Muscle layer of duodenum (tissue), 2 donors: ENCODE results near the gene SSH2.

ENCODE experiments used
- H3K27ac ChIP-seq: one replicate; pipeline ENCODE4 v1.7.0; 2013; ENCODE audit warnings: mild to moderate bottlenecking, low read length
- H3K27me3 ChIP-seq: one replicate; pipeline ENCODE4 v1.7.0; 2013; ENCODE audit warnings: low read depth, mild to moderate bottlenecking, control low read depth, low read length
- H3K36me3 ChIP-seq, 2 donors: one replicate each; pipeline ENCODE4 v1.7.0; 2013; ENCODE audit warnings: low read length in 2 of 2, control low read depth in 1 of 2, mild to moderate bottlenecking in 1 of 2; ENCODE audit not compliant: insufficient read depth in 2 of 2, control insufficient read depth in 1 of 2
- H3K4me1 ChIP-seq, 2 donors: one replicate each; pipeline ENCODE4 v1.7.0; 2013; ENCODE audit warnings: low read length in 2 of 2, mild to moderate bottlenecking in 2 of 2, control low read depth in 1 of 2, moderate library complexity in 1 of 2; ENCODE audit not compliant: insufficient read depth in 2 of 2, control insufficient read depth in 1 of 2
- H3K4me3 ChIP-seq, 2 donors: one replicate each; pipeline ENCODE4 v1.7.0; 2013; ENCODE audit warnings: low read length in 2 of 2, low read depth in 1 of 2, mild to moderate bottlenecking in 1 of 2
- H3K9me3 ChIP-seq, 2 donors: one replicate each; pipeline ENCODE4 v1.7.0; 2013; ENCODE audit warnings: low read length in 2 of 2, control low read depth in 1 of 2, mild to moderate bottlenecking in 1 of 2; ENCODE audit not compliant: control insufficient read depth in 1 of 2
- donor health status: healthy.

SSH2 gene

GRCh38 chr17:29620271-29620670 is 309.8 kb downstream of the SSH2 start:
- Histone ChIP-seq H3K27me3 (peaks cover 7% of the 10 kb centered on the region), H3K36me3 (no peaks in the 10 kb centered on the region), H3K4me1 (peaks cover 11 to 71% of the 10 kb centered on the region in 2 donors), H3K9me3 (no peaks in the 10 kb centered on the region), H3K4me3 (no peak overlapping the region), H3K27ac (no peak overlapping the region)

- Histone ChIP-seq H3K9me3 (no peaks in the 10 kb centered on the region), H3K4me1 (peaks cover 21 to 81% of the 10 kb centered on the region in 2 donors)
Observed at GRCh38 chr17:29619251-29619650, 310.8 kb downstream of the SSH2 start.

GRCh38 chr17:29618272-29619065 is 311.6 kb downstream of the SSH2 start:
- H3K27ac ChIP-seq: no peak overlapping the region
- H3K27me3 ChIP-seq: peaks cover 12% of the 10 kb centered on the region
- H3K36me3 ChIP-seq: no peaks in the 10 kb centered on the region
- peak overlapping the region in 1 of 2 donors; percentile 49 for H3K4me3 ChIP-seq
- peaks cover 27 to 89% of the 10 kb centered on the region in 2 donors for H3K4me1 ChIP-seq
- H3K9me3 ChIP-seq: no peaks in the 10 kb centered on the region

More at GRCh38 chr17:29619251-29619650, 310.8 kb downstream of the SSH2 start:
- H3K27ac ChIP-seq: no peak overlapping the region
- peaks cover 12% of the 10 kb centered on the region for H3K27me3 ChIP-seq
- H3K36me3 ChIP-seq: no peaks in the 10 kb centered on the region
- H3K4me3 ChIP-seq: no peak overlapping the region

- Histone ChIP-seq H3K4me1 (peaks cover 27 to 92% of the 10 kb centered on the region in 2 donors), H3K27me3 (peaks cover 12% of the 10 kb centered on the region), H3K27ac (no peak overlapping the region), H3K36me3 (no peaks in the 10 kb centered on the region), H3K9me3 (no peaks in the 10 kb centered on the region), H3K4me3 (peak overlapping the region; percentile 39 to 49)
Observed at GRCh38 chr17:29617481-29618271, 312.4 kb downstream of the SSH2 start.

- peaks cover 12% of the 10 kb centered on the region for H3K27me3 ChIP-seq
- H3K9me3 ChIP-seq: no peaks in the 10 kb centered on the region
- H3K36me3 ChIP-seq: no peaks in the 10 kb centered on the region
- H3K4me3 ChIP-seq: peak overlapping the region; percentile 39 to 49
- H3K4me1 ChIP-seq: peaks cover 27 to 87% of the 10 kb centered on the region in 2 donors
- no peak overlapping the region for H3K27ac ChIP-seq
Observed at GRCh38 chr17:29617125-29617480, 312.9 kb downstream of the SSH2 start.

- H3K27me3 ChIP-seq: peaks cover 12% of the 10 kb centered on the region
- H3K4me1 ChIP-seq: peaks cover 27 to 81% of the 10 kb centered on the region in 2 donors
- no peaks in the 10 kb centered on the region for H3K36me3 ChIP-seq
- H3K9me3 ChIP-seq: no peaks in the 10 kb centered on the region
- H3K4me3 ChIP-seq: peak overlapping the region; percentile 39 to 49
- no peak overlapping the region for H3K27ac ChIP-seq
Observed at GRCh38 chr17:29616300-29617048, 313.6 kb downstream of the SSH2 start.

GRCh38 chr17:29615492-29616299 is 314.3 kb downstream of the SSH2 start:
- H3K9me3 ChIP-seq: no peaks in the 10 kb centered on the region
- no peak overlapping the region for H3K27ac ChIP-seq
- H3K36me3 ChIP-seq: no peaks in the 10 kb centered on the region
- peak overlapping the region; percentile 21 to 49 for H3K4me3 ChIP-seq
- H3K4me1 ChIP-seq: peaks cover 27 to 73% of the 10 kb centered on the region in 2 donors
- peaks cover 12% of the 10 kb centered on the region for H3K27me3 ChIP-seq

- Histone ChIP-seq H3K27me3 (peaks cover 12% of the 10 kb centered on the region), H3K4me3 (peak overlapping the region; percentile 19 to 49), H3K27ac (no peak overlapping the region), H3K9me3 (no peaks in the 10 kb centered on the region), H3K4me1 (peaks cover 27 to 72% of the 10 kb centered on the region in 2 donors), H3K36me3 (no peaks in the 10 kb centered on the region)
Observed at GRCh38 chr17:29615048-29615385, 315.0 kb downstream of the SSH2 start.

GRCh38 chr17:29614349-29615047 is 315.5 kb downstream of the SSH2 start:
- peak overlapping the region in 1 of 2 donors; percentile 19 for H3K4me3 ChIP-seq
- H3K4me1 ChIP-seq: peaks cover 27 to 67% of the 10 kb centered on the region in 2 donors
- H3K27ac ChIP-seq: no peak overlapping the region
- H3K36me3 ChIP-seq: no peaks in the 10 kb centered on the region
- H3K27me3 ChIP-seq: peaks cover 12% of the 10 kb centered on the region
- no peaks in the 10 kb centered on the region for H3K9me3 ChIP-seq

- H3K4me3 ChIP-seq: peak overlapping the region; percentile 11 to 65
- no peaks in the 10 kb centered on the region for H3K9me3 ChIP-seq
- peaks cover 27 to 61% of the 10 kb centered on the region in 2 donors for H3K4me1 ChIP-seq
- H3K27me3 ChIP-seq: peaks cover 12% of the 10 kb centered on the region
- H3K27ac ChIP-seq: no peak overlapping the region
- no peaks in the 10 kb centered on the region for H3K36me3 ChIP-seq
Observed at GRCh38 chr17:29613856-29614255, 316.2 kb downstream of the SSH2 start.
